Vagina (tissue), 2 donors: ENCODE data around the gene ANKRD28. TPM values are rescaled to one million over a fixed set of nuclear protein-coding genes. Genes with fewer than 3 reads are reported as not detected.
"Not testable (repeated sequence)": the region's sequence is repeated elsewhere in the genome, so short reads cannot be mapped to it uniquely, and the experiment has no call there.

Source experiments
- DNase-seq, 2 donors: peaks; one replicate each; pipeline ENCODE4 v3.0.0-alpha.2; 2017; ENCODE audit errors: extremely low spot score in 2 of 2
- H3K27ac ChIP-seq: fragments of 200-600 bp; sonication (generic); one replicate; pipeline ENCODE4 v1.5.1; 2019
- H3K27me3 ChIP-seq: fragments of 200-600 bp; sonication (generic); one replicate; pipeline ENCODE4 v1.5.1; 2019
- H3K36me3 ChIP-seq, 2 donors: fragments of 200-600 bp; sonication (generic); one replicate each; pipeline ENCODE4 v1.5.1; 2017 to 2019
- H3K4me1 ChIP-seq: fragments of 200-600 bp; sonication (generic); one replicate; pipeline ENCODE4 v1.5.1; 2019
- H3K4me3 ChIP-seq, 2 donors: fragments of 200-600 bp; sonication (generic); 1 replicate in 1 of 2; 2 replicates in 1 of 2; pipeline ENCODE4 v1.5.1; 2016 to 2019
- H3K9me3 ChIP-seq: fragments of 200-600 bp; sonication (generic); one replicate; pipeline ENCODE4 v1.5.1; 2019
- POLR2A ChIP-seq, 2 donors: fragments of 450-650 bp; IDR thresholded peaks; one replicate each; pipeline ENCODE4 v1.6.1; 2017; ENCODE audit warnings: antibody characterized with exemption in 2 of 2, mild to moderate bottlenecking in 2 of 2, moderate library complexity in 2 of 2
- POLR2AphosphoS5 ChIP-seq, 2 donors: sonication (generic); formaldehyde crosslinking; IDR thresholded peaks; one replicate each; pipeline ENCODE4 v1.9.0; 2017; ENCODE audit warnings: antibody characterized with exemption in 2 of 2, mild to moderate bottlenecking in 2 of 2, low read depth in 1 of 2; ENCODE audit not compliant: insufficient read depth in 1 of 2
- intact Hi-C: fragments of 100-400 bp; cut with DNase I; formaldehyde crosslinking; loops from one replicate; pipeline ENCODE4 v1.15.1; 2023
- total RNA-seq: library from RNA; depleted of rRNA; stranded (reverse); fragments of >200 nt; gene quantifications from one replicate; pipeline ENCODE4 v1.2.3, GENCODE V29; 2016
- TF ChIP-seq, protein P1 (sequence below), 3 experiments: fragments of 450-650 bp in 2 of 3; fragments of 200-600 bp in 1 of 3; sonication (generic) in 1 of 3; IDR thresholded peaks; one replicate each; pipeline ENCODE4 v1.5.1; 2017 to 2019; ENCODE audit warnings: antibody characterized with exemption in 3 of 3, mild to moderate bottlenecking in 2 of 3, moderate library complexity in 2 of 3

Gene ANKRD28
- total RNA-seq, 1 donor from 2014 or later: 48.6 TPM

DNA sequence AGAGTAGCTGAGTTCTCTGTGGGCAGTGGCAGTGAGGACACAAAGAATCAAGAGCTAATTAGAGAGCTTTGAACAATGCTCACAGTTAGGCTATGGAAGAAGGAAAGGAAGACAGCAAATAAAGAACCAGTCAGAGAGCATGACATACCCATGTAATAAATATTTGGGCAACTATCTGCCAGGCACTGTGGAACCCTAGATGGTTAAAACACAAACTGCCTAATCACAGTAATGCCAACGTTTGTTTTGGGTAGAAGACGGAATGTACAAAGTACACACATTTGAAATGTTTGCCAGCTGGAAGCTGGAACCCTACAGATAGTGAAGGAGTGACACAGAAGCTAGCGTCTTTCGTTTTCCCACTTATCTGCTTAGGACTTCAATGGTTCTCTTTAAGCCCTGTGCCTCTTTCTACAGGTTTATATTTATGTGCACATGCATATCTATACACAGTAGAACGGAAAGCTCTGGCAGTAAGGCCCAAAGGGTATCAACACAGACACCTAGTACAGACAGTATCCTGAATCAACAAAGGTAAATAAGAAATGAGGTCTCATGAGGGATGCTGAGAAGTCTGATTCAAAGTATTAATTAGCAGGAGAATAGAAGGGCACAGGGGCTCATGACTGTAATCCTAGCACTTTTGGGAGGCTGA, 44.6 kb downstream of the ANKRD28 start:
- no peak for DNase-seq
- peaks cover 13% of the 10 kb centered on the region for H3K4me1 ChIP-seq
- H3K36me3 ChIP-seq: peaks cover 0 to 9% of the 10 kb centered on the region in 2 donors
- intact Hi-C loops: no loop called here
- H3K9me3 ChIP-seq: no peaks in the 10 kb centered on the region
- H3K27me3 ChIP-seq: no peaks in the 10 kb centered on the region
- no peak overlapping the region for H3K4me3 ChIP-seq
- no peak for TF ChIP-seq POLR2AphosphoS5 (IDR thresholded peaks at IDR 0.05; ENCODE audit: insufficient read depth in 1 of 2, low read depth in 1 of 2)
- TF ChIP-seq POLR2A (IDR thresholded peaks at IDR 0.05): no peak
- TF ChIP-seq, protein P1, sequence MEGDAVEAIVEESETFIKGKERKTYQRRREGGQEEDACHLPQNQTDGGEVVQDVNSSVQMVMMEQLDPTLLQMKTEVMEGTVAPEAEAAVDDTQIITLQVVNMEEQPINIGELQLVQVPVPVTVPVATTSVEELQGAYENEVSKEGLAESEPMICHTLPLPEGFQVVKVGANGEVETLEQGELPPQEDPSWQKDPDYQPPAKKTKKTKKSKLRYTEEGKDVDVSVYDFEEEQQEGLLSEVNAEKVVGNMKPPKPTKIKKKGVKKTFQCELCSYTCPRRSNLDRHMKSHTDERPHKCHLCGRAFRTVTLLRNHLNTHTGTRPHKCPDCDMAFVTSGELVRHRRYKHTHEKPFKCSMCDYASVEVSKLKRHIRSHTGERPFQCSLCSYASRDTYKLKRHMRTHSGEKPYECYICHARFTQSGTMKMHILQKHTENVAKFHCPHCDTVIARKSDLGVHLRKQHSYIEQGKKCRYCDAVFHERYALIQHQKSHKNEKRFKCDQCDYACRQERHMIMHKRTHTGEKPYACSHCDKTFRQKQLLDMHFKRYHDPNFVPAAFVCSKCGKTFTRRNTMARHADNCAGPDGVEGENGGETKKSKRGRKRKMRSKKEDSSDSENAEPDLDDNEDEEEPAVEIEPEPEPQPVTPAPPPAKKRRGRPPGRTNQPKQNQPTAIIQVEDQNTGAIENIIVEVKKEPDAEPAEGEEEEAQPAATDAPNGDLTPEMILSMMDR (IDR thresholded peaks at IDR 0.05): no peak
- H3K27ac ChIP-seq: no peak overlapping the region

DNA sequence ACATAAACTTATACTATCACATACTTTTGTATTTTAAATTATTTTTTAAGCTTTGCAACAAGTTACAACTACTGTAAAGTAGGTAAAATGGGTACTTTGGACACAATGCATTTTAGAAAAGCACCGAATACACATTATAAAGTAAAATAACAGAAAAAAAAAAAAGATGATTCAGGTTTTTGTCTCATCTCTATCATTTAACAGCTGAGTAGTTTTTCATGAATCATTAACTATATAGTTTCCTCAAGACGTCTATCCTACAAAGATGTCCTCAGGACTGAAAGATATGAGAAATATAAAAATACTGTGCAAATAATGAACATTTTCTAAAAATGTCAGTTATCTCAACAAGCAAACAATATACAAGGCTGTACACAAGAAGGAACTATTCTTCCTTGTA, 46.9 kb downstream of the ANKRD28 start:
- H3K27ac ChIP-seq: no peak overlapping the region
- no peaks in the 10 kb centered on the region for H3K27me3 ChIP-seq
- intact Hi-C loops: no loop called here
- DNase-seq: no peak
- TF ChIP-seq POLR2A (IDR thresholded peaks at IDR 0.05) (no peak), POLR2AphosphoS5 (IDR thresholded peaks at IDR 0.05; ENCODE audit: insufficient read depth in 1 of 2, low read depth in 1 of 2) (no peak)
- TF ChIP-seq, protein P1 (IDR thresholded peaks at IDR 0.05): no peak
- peaks cover 12% of the 10 kb centered on the region for H3K4me1 ChIP-seq
- H3K4me3 ChIP-seq: no peak overlapping the region
- H3K9me3 ChIP-seq: no peaks in the 10 kb centered on the region
- peaks cover 0 to 9% of the 10 kb centered on the region in 2 donors for H3K36me3 ChIP-seq

DNA sequence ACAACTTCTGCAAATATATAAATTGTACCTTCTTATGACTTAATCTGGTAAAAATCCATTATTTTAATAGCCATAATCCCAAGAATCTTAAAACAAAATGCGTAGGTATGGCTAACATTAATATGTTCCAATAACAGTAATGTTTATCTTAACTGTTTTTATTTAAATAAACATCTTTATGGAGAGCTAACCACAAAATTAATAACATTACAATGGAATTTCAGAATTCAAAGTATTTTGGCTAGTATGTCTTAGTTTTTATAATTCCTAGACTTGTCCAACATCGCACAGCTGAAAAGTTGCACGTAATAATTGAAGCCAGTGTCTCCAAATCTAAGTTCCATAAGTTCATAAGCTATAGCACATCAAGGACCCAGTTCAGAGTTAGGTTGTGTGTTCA, 47.6 kb downstream of the ANKRD28 start:
- Histone ChIP-seq H3K4me1 (peaks cover 6% of the 10 kb centered on the region), H3K27me3 (no peaks in the 10 kb centered on the region), H3K4me3 (no peak overlapping the region), H3K9me3 (no peaks in the 10 kb centered on the region), H3K27ac (no peak overlapping the region), H3K36me3 (peaks cover 0 to 9% of the 10 kb centered on the region in 2 donors)
- intact Hi-C loops: no loop called here
- TF ChIP-seq POLR2A (IDR thresholded peaks at IDR 0.05): no peak
- TF ChIP-seq, protein P1 (IDR thresholded peaks at IDR 0.05): no peak
- no peak for TF ChIP-seq POLR2AphosphoS5 (IDR thresholded peaks at IDR 0.05; ENCODE audit: insufficient read depth in 1 of 2, low read depth in 1 of 2)
- no peak for DNase-seq

DNA sequence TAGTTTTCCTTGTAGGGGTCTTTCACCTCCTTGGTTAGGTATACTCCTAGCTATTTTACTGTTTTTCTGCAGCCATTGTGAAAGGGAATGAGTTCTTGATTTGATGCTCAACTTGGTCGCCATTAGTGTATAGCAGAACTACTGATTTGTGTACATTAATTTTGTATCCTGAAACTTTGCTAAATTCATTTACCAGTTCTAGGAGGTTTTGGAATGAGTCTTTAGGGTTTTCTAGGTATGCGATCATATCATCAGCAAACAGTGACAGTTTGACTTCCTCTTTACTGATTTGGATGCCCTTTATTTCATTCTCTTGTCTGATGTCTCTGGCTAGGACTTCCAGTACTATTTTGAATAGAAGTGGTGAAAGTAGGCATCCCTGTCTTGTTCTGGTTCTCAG, 51.9 kb downstream of the ANKRD28 start:
- H3K27ac ChIP-seq, H3K4me3 ChIP-seq, DNase-seq, intact Hi-C loops, H3K9me3 ChIP-seq, H3K4me1 ChIP-seq, H3K36me3 ChIP-seq, H3K27me3 ChIP-seq: not testable (repeated sequence)

DNA sequence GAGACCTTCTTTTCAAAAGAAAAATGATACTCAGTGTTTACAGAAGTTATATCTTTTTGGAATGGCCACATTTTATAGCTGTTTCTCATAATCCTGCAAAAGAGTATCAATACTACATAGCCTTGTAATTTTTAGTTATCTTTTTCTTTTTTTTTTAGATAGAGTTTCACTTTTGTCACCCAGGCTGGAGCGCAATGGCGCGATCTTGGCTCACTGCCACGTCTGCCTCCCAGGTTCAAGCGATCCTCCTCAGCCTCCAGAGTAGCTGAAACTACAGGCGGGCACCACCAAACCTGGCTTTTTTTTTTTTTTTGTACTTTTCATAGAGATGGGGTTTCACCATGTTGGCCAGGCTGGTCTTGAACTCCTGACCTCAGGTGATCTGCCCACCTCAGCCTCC, 53.6 kb downstream of the ANKRD28 start:
- Histone ChIP-seq H3K36me3 (no peaks in the 10 kb centered on the region), H3K27me3 (no peaks in the 10 kb centered on the region), H3K9me3 (peaks cover 7% of the 10 kb centered on the region), H3K4me1 (no peaks in the 10 kb centered on the region), H3K4me3 (no peak overlapping the region), H3K27ac (no peak overlapping the region)
- intact Hi-C loops: no loop called here
- no peak for TF ChIP-seq POLR2AphosphoS5 (IDR thresholded peaks at IDR 0.05; ENCODE audit: insufficient read depth in 1 of 2, low read depth in 1 of 2)
- TF ChIP-seq, protein P1 (IDR thresholded peaks at IDR 0.05): no peak
- TF ChIP-seq POLR2A (IDR thresholded peaks at IDR 0.05): no peak
- no peak for DNase-seq
